SK-N-SH (cell line): ENCODE data around the gene CCNT1. TPM values are rescaled to one million over a fixed set of nuclear protein-coding genes. Genes with fewer than 3 reads are reported as not detected.

Experiments
- CTCF ChIA-PET: fragments of 300-600, 350-600 bp; formaldehyde crosslinking; extraction: SDS; loops from one replicate; lab custom pipeline; 2021; lab: Yijun Ruan, JAX
- POLR2A ChIA-PET: fragments of 350-600 bp; sonication (Branson Sonifier 250); formaldehyde crosslinking; extraction: SDS; loops from one replicate; lab custom pipeline; 2020; ENCODE audit warnings: antibody characterized with exemption, inconsistent platforms; lab: Yijun Ruan, JAX
- DNase-seq: peaks from one replicate; pipeline ENCODE4 v3.0.0; 2012
- H2AFZ ChIP-seq: fragments of 200-600 bp; sonication (generic); 2 replicates; pipeline ENCODE4 v1.8.1; 2016; ENCODE audit warnings: antibody characterized with exemption, mild to moderate bottlenecking, low read depth
- H3F3A ChIP-seq: fragments of 200-600 bp; sonication (generic); replicated peaks from 2 replicates; pipeline ENCODE3; 2016; ENCODE audit warnings: antibody characterized with exemption, mild to moderate bottlenecking; ENCODE audit not compliant: insufficient read depth
- H3K27ac ChIP-seq, 2 experiments: fragments of 200-500 bp in 1 of 2; fragments of 200-600 bp in 1 of 2; sonication (Bioruptor generic) in 1 of 2; sonication (generic), shearing (Covaris generic) in 1 of 2; 2 replicates each; pipeline versions ENCODE4 v1.5.1 to v1.6.1; 2014 to 2016; ENCODE audit warnings: low read depth in 2 of 2, inconsistent platforms in 1 of 2, low read length in 1 of 2, mild to moderate bottlenecking in 1 of 2, mixed read lengths in 1 of 2
- H3K27me3 ChIP-seq: fragments of 200-600 bp; sonication (generic), shearing (Covaris generic); 2 replicates; pipeline ENCODE4 v1.6.1; 2016; ENCODE audit warnings: mixed run types; ENCODE audit not compliant: insufficient read depth
- H3K36me3 ChIP-seq, 2 experiments: fragments of 200-500 bp in 1 of 2; fragments of 200-600 bp in 1 of 2; sonication (Bioruptor generic) in 1 of 2; sonication (generic) in 1 of 2; replicated peaks in 1 of 2; 2 replicates each; pipeline versions ENCODE3 to v1.5.1; 2014 to 2016; ENCODE audit warnings: low read length in 1 of 2, mild to moderate bottlenecking in 1 of 2; ENCODE audit not compliant: insufficient read depth in 2 of 2, control insufficient read depth in 1 of 2
- H3K4me1 ChIP-seq, 2 experiments: fragments of 200-500 bp in 1 of 2; fragments of 200-600 bp in 1 of 2; sonication (Bioruptor generic) in 1 of 2; sonication (generic), shearing (Covaris generic) in 1 of 2; 2 replicates each; pipeline versions ENCODE4 v1.5.1 to v1.6.1; 2014 to 2016; ENCODE audit warnings: low read depth in 1 of 2, low read length in 1 of 2, mixed run types in 1 of 2; ENCODE audit not compliant: insufficient read depth in 2 of 2, control insufficient read depth in 1 of 2
- H3K4me2 ChIP-seq: fragments of 200-600 bp; sonication (generic), shearing (Covaris generic); 2 replicates; pipeline ENCODE4 v1.6.1; 2017; ENCODE audit warnings: mixed run types
- H3K4me3 ChIP-seq, 2 experiments: fragments of 200-500 bp in 1 of 2; fragments of 200-600 bp in 1 of 2; sonication (Bioruptor generic) in 1 of 2; sonication (generic), shearing (Covaris generic) in 1 of 2; 2 replicates each; pipeline versions ENCODE4 v1.5.1 to v1.8.1; 2014 to 2016; ENCODE audit warnings: low read depth in 2 of 2, inconsistent platforms in 1 of 2, low read length in 1 of 2, mild to moderate bottlenecking in 1 of 2, mixed read lengths in 1 of 2, moderate library complexity in 1 of 2
- H3K79me2 ChIP-seq: fragments of 200-600 bp; sonication (generic); 2 replicates; pipeline ENCODE4 v1.8.1; 2017; ENCODE audit warnings: mild to moderate bottlenecking; ENCODE audit not compliant: insufficient read depth
- H3K9ac ChIP-seq: fragments of 200-600 bp; sonication (generic); 2 replicates; pipeline ENCODE4 v1.6.1; 2017; ENCODE audit warnings: mixed run types
- H3K9me2 ChIP-seq: fragments of 200-600 bp; sonication (generic); 2 replicates; pipeline ENCODE4 v1.6.1; 2017; ENCODE audit warnings: mixed run types
- H3K9me3 ChIP-seq: fragments of 200-600 bp; sonication (generic); 2 replicates; pipeline ENCODE4 v1.6.1; 2017; ENCODE audit warnings: mixed run types, mild to moderate bottlenecking, moderate library complexity
- H4K20me1 ChIP-seq: fragments of 200-600 bp; sonication (generic); 2 replicates; pipeline ENCODE4 v1.6.1; 2017; ENCODE audit warnings: mild to moderate bottlenecking, mixed run types; ENCODE audit not compliant: insufficient read depth
- EZH2phosphoT487 ChIP-seq: fragments of 200-600 bp; sonication (generic); IDR thresholded peaks from 2 replicates; pipeline ENCODE4 v1.6.1; 2017; ENCODE audit warnings: low read depth, mixed run types, mild to moderate bottlenecking, antibody characterized with exemption, moderate library complexity, borderline replicate concordance
- FOSL2 ChIP-seq: IDR thresholded peaks from 2 replicates; pipeline ENCODE4 v1.4.0; 2012; ENCODE audit warnings: low read depth, mild to moderate bottlenecking, moderate library complexity, borderline replicate concordance
- JUND ChIP-seq: IDR thresholded peaks from 2 replicates; pipeline ENCODE4 v1.4.0; 2012
- MXI1 ChIP-seq: IDR thresholded peaks from 2 replicates; pipeline ENCODE4 v1.6.1; 2012; ENCODE audit warnings: mild to moderate bottlenecking, low read depth, low read length, improper control_type of control experiment
- NFIC ChIP-seq: IDR thresholded peaks from 2 replicates; pipeline ENCODE4 v1.4.0; 2012; ENCODE audit warnings: borderline replicate concordance
- NRF1 ChIP-seq: IDR thresholded peaks from 2 replicates; pipeline ENCODE4 v1.6.1; 2012; ENCODE audit warnings: low read depth, mild to moderate bottlenecking, low read length
- RFX5 ChIP-seq: IDR thresholded peaks from 2 replicates; pipeline ENCODE4 v1.6.1; 2012; ENCODE audit warnings: mild to moderate bottlenecking, improper control_type of control experiment, low read length
- SMC3 ChIP-seq: IDR thresholded peaks from 2 replicates; pipeline ENCODE4 v1.6.1; 2012; ENCODE audit warnings: low read depth, low read length, improper control_type of control experiment
- TCF12 ChIP-seq: IDR thresholded peaks from 2 replicates; pipeline ENCODE4 v1.4.0; 2012
- WGBS: methylation state at CpG from one replicate; pipeline ENCODE4 v1.1.6; 2017; ENCODE audit warnings: low lambda C conversion rate; 5-methylcytosine and 5-hydroxymethylcytosine counted together
- polyA plus RNA-seq, 3 experiments: library from polyadenylated mRNA; depleted of rRNA; stranded (reverse); fragments of >200 nt; gene quantifications; 2 replicates each; pipeline ENCODE4 v1.2.3, GENCODE V29; 2012
- TF ChIP-seq, protein P1 (sequence below): IDR thresholded peaks from 2 replicates; pipeline ENCODE4 v1.6.1; 2012; ENCODE audit warnings: mild to moderate bottlenecking, low read depth, low read length, moderate library complexity
- TF ChIP-seq, protein P2 (sequence below): fragments of 150-350 bp; IDR thresholded peaks from 2 replicates; pipeline ENCODE4 v1.6.1; 2017; ENCODE audit warnings: antibody characterized with exemption, low read length, low read depth, borderline replicate concordance
- TF ChIP-seq, protein P3 (sequence below): IDR thresholded peaks from 2 replicates; pipeline ENCODE4 v1.4.0; 2012; ENCODE audit warnings: low read depth, borderline replicate concordance
- TF ChIP-seq, protein P4 (sequence below): fragments of 200-600 bp; sonication (generic); IDR thresholded peaks from 2 replicates; pipeline ENCODE4 v1.6.1; 2017; ENCODE audit warnings: antibody characterized with exemption, mild to moderate bottlenecking, moderate library complexity
- TF ChIP-seq, protein P5 (sequence below): IDR thresholded peaks from 2 replicates; pipeline ENCODE4 v1.4.0; 2012; ENCODE audit warnings: low read depth, borderline replicate concordance

Gene CCNT1
- polyA plus RNA-seq, 1 of the 3 experiments (the other 2 are of a cell fraction), result 7.2 TPM

DNA sequence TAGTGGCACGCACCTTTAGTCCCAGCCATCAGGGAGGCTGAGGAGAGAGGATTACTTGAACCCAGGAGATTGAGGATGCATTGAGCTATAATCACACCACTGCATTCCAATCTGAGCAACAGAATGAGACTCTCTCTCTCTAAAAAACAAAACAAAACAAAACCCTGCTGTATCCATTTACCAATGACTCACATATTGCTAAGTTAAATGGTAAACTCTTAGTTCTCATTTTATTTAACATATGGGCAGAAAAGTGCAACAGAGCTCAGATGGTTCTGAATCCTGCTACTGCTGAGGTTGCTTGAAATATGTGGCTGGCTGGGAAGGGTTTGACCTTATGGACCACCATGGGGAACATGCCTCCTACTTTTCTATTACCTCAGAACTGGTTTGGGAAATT is 33.7 kb upstream of the CCNT1 start (continued):
- TF ChIP-seq, protein P1, sequence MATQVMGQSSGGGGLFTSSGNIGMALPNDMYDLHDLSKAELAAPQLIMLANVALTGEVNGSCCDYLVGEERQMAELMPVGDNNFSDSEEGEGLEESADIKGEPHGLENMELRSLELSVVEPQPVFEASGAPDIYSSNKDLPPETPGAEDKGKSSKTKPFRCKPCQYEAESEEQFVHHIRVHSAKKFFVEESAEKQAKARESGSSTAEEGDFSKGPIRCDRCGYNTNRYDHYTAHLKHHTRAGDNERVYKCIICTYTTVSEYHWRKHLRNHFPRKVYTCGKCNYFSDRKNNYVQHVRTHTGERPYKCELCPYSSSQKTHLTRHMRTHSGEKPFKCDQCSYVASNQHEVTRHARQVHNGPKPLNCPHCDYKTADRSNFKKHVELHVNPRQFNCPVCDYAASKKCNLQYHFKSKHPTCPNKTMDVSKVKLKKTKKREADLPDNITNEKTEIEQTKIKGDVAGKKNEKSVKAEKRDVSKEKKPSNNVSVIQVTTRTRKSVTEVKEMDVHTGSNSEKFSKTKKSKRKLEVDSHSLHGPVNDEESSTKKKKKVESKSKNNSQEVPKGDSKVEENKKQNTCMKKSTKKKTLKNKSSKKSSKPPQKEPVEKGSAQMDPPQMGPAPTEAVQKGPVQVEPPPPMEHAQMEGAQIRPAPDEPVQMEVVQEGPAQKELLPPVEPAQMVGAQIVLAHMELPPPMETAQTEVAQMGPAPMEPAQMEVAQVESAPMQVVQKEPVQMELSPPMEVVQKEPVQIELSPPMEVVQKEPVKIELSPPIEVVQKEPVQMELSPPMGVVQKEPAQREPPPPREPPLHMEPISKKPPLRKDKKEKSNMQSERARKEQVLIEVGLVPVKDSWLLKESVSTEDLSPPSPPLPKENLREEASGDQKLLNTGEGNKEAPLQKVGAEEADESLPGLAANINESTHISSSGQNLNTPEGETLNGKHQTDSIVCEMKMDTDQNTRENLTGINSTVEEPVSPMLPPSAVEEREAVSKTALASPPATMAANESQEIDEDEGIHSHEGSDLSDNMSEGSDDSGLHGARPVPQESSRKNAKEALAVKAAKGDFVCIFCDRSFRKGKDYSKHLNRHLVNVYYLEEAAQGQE, result no peak
- TF ChIP-seq NRF1 (no peak), RFX5 (no peak)
- TF ChIP-seq, protein P2, sequence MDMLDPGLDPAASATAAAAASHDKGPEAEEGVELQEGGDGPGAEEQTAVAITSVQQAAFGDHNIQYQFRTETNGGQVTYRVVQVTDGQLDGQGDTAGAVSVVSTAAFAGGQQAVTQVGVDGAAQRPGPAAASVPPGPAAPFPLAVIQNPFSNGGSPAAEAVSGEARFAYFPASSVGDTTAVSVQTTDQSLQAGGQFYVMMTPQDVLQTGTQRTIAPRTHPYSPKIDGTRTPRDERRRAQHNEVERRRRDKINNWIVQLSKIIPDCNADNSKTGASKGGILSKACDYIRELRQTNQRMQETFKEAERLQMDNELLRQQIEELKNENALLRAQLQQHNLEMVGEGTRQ, result no peak

DNA sequence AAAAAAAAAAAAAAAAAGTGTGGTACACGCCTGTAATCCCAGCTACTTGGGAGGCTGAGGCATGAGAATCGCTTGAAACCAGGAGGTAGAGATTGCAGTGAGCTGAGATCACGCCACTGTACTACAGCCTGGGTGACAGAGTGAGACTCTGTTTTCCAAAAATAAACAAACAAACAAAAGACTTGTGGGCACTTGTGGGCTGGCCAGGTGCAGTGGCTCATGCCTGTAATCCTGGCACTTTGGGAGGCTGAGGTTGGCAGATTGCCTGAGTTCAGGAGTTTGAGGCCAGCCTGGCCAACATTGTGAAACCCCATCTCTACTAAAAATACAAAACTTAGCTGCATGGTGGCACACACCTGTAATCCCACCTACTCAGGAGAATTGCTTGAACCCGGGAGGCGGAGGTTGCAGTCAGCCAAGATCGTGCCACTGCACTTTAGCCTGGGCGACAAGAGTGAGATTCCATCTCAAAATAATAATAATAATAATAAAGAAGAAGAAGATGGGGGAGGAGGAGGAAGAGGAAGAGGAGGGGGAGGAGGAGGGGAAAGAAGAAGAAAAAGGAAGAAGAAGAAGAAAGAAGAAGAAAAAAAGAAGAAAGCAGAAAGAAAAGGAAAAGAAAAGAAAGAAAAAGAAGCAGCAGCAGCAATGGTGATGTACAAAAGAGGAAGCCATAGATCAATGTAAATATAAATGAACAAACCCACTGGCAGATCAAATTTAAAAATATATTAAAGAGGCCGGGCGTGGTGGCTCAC is 27.9 kb upstream of the CCNT1 start:
- no peaks in the 10 kb centered on the region for H3K36me3 ChIP-seq
- H3F3A ChIP-seq, result no peaks in the 10 kb centered on the region
- no peaks in the 10 kb centered on the region for H3K9me3 ChIP-seq
- no peak overlapping the region for H2AFZ ChIP-seq
- H3K9me2 ChIP-seq, result no peaks in the 10 kb centered on the region
- DNase-seq, result no peak
- 63% methylated on average over 9 of the region's 9 CpGs for WGBS
- H3K9ac ChIP-seq, result no peak overlapping the region
- H3K27ac ChIP-seq, result no peak overlapping the region
- H3K4me2 ChIP-seq, result no peak overlapping the region
- H3K4me3 ChIP-seq, result no peak overlapping the region
- H3K27me3 ChIP-seq, result peaks cover 12% of the 10 kb centered on the region
- ChIA-PET CTCF (interaction anchor here (1.9 to 2.4 kb wide), 2 partner anchors 9 to 52 kb away, joined by 7 to 9 read pairs; no protein-coding TSS in a partner anchor), POLR2A (no interaction called here)
- no peaks in the 10 kb centered on the region for H4K20me1 ChIP-seq
- H3K4me1 ChIP-seq, result no peaks in the 10 kb centered on the region
- H3K79me2 ChIP-seq, result no peaks in the 10 kb centered on the region
- TF ChIP-seq MXI1, result no peak
- TF ChIP-seq NFIC, result no peak
- no peak for TF ChIP-seq SMC3
- no peak for TF ChIP-seq JUND
- no peak for TF ChIP-seq EZH2phosphoT487
- TF ChIP-seq, protein P1, result no peak
- no peak for TF ChIP-seq FOSL2
- TF ChIP-seq TCF12, result no peak
- TF ChIP-seq, protein P3, sequence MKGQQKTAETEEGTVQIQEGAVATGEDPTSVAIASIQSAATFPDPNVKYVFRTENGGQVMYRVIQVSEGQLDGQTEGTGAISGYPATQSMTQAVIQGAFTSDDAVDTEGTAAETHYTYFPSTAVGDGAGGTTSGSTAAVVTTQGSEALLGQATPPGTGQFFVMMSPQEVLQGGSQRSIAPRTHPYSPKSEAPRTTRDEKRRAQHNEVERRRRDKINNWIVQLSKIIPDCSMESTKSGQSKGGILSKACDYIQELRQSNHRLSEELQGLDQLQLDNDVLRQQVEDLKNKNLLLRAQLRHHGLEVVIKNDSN, result no peak
- TF ChIP-seq, protein P4, sequence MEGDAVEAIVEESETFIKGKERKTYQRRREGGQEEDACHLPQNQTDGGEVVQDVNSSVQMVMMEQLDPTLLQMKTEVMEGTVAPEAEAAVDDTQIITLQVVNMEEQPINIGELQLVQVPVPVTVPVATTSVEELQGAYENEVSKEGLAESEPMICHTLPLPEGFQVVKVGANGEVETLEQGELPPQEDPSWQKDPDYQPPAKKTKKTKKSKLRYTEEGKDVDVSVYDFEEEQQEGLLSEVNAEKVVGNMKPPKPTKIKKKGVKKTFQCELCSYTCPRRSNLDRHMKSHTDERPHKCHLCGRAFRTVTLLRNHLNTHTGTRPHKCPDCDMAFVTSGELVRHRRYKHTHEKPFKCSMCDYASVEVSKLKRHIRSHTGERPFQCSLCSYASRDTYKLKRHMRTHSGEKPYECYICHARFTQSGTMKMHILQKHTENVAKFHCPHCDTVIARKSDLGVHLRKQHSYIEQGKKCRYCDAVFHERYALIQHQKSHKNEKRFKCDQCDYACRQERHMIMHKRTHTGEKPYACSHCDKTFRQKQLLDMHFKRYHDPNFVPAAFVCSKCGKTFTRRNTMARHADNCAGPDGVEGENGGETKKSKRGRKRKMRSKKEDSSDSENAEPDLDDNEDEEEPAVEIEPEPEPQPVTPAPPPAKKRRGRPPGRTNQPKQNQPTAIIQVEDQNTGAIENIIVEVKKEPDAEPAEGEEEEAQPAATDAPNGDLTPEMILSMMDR, result no peak
- TF ChIP-seq, protein P2, result no peak
- TF ChIP-seq, protein P5, sequence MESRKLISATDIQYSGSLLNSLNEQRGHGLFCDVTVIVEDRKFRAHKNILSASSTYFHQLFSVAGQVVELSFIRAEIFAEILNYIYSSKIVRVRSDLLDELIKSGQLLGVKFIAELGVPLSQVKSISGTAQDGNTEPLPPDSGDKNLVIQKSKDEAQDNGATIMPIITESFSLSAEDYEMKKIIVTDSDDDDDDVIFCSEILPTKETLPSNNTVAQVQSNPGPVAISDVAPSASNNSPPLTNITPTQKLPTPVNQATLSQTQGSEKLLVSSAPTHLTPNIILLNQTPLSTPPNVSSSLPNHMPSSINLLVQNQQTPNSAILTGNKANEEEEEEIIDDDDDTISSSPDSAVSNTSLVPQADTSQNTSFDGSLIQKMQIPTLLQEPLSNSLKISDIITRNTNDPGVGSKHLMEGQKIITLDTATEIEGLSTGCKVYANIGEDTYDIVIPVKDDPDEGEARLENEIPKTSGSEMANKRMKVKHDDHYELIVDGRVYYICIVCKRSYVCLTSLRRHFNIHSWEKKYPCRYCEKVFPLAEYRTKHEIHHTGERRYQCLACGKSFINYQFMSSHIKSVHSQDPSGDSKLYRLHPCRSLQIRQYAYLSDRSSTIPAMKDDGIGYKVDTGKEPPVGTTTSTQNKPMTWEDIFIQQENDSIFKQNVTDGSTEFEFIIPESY, result no peak
